ENCODE data around the gene AP2A2.

Gene AP2A2

DNA sequence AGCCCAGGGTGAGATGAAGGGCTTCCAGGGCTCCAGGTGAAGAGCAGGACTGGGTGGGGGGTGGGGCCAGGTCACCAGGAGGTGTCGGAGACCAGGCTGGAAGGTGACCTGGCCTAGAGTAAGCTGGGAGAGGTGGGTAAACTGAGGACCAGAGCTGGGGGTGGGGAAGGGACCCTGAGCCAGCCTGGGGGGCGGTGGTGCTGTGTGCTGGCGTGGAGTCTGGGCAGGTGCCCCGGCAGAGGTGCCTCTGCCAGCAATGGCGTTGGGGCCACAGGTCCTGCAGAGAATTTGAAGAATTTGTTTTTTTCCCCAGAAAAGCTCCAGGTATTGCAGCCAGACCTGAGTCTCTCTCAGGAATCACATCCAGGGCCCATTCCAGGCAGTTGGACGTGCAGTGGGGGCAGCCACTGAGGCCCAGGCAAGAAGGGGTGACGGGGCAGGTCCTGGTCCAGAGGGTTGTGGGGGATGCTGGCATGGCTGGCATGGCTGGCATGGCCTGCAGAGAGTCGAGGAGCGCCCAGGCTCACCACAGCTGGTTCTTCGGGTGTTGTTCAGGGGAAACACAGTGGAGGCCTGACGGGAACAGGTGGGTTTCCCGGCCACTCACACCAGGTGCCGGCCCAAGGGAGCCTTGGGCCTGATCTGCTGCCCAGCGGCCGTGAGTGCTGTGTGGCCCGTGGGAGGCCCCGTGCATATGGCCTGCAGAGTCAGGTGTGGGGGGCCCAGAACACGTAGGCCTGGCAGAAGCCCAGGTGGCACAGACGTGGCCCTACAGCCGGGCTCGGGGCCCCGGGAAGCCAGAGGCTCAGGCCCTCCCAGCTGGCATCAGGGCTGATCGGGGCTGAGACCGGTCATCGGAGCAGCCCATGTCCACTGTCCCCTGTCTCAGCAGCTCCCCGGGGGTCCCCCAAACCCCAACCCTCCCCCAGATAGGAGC is 117.2 kb downstream of the AP2A2 start:
- DNase-seq (ENCODE audit: low read depth in 2 of 2), result no peak

DNA sequence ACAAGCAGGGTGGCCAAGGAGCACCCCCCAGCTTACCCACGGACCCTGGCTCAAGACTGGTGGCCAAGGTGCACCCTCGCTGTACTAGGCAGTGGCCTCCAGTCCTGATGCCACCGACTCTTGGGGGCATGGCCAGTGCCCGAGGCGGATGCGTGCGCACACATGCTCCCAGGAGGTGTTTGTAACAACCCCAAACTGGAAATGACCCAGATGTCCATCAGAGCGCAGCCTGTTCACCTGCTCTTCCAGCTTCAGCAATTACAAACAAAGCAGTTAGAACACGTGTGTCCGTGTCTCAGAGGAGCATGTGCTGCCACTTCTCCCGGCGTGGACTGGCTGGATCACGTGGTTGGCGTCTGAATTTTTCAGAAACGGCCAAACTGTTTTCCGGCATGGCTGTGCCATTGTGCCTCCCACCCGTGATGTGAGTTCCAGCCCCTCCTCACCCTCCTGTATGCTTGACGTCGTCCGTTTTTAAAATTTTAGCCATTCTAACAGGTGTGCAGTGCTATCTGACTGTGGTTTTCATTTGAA is 118.0 kb downstream of the AP2A2 start:
- DNase-seq (ENCODE audit: low read depth in 2 of 2), result no peak

DNA sequence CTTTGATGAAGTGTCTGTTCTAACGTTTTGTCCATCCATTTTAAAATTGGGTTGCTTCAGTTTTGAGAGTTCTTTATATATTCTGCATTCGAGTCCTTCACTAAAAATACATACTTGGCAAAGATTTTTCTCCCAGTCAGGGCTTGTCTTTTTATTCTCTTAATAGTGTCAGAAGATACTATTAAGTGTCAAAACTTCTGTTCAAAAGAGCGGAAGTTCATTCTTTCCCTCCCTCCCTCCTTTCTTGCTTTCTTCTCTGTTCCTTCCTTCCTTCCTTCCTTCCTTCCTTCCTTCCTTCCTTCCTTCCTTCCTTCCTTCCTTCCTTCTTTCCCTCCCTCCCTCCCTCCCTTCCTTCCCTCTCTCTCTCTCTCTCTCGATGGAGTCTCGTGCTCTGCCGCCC is 118.5 kb downstream of the AP2A2 start:
- DNase-seq (ENCODE audit: low read depth in 2 of 2), result no peak

DNA sequence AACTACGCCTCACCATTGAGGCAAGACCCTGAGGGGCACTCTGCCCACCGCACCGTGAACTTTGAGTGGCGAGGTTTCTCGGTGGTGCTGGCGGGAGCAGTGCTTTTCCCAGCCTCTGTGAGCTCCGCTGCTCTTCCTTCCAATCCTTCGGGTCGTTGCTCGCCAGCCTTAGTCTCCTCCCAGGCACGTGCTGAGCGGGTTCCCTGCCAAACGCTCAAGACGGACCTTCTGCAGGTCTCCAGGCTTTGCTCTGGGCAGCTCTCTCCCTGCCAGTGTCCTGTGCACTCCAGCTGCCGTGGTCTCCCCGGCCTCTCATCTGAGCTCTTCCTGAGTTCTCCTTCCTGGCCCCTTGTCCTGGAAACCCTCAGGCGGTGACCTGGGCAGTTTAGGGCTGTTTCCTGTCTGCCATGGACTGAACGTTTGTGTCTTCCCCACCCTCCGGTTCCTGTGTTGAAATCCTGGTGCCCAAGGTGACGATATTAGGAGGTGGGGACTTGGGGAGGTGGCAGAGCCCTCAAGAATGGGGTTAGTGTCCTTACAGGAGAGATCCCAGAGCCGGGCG is 122.0 kb downstream of the AP2A2 start:
- DNase-seq (ENCODE audit: low read depth in 2 of 2), result no peak

DNA sequence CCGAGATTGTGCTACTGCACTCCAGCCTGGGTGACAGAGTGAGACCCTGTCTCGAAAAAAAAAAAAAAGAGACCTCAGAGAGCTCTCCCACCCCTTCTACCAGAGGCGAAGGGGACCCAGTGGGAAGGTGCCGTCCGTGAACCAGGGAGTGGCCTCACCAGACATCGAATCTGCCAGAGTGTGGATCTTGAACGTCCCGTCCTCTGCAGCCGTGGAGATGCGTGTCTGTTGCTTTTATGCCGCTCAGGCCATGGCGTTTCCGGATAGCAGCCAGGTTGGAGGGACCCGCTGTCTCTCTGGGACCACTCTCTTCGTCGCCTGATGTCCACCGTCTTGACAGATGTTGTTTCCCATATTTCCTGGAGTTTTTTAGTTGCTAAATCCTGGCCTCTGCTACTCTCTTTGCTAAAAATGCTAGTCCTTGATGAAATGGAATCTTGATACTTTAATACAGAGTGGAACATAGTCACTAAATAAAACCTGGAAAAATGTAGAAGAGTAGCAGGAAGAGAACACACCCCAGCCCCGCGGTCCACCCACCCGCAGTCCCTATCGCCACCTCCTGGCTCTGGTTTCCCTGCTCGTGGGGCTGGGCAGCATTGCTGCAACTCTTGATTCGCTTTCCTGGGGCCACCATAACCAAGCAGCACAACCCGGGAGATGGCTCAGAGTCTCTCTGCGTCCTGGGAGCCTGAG is 122.9 kb downstream of the AP2A2 start:
- DNase-seq (ENCODE audit: low read depth in 2 of 2), result no peak

DNA sequence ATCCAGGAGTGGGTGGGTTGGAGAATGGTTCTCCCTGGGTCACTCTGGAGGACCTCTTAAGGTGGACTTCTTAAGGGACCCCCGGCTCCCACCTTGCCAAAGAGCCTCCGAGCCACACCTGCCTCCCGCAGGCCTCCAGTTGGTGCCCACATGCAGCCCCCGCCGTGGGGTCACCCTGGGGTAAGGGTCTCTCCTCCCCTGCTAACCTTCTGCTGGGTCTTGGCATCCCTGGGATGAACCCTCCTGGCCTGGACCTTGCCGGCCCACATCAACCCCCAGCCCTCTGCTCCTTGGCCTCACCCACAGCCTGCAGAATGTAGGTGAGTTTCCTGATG is 123.4 kb downstream of the AP2A2 start:
- no peak for DNase-seq (ENCODE audit: low read depth in 2 of 2)

DNA sequence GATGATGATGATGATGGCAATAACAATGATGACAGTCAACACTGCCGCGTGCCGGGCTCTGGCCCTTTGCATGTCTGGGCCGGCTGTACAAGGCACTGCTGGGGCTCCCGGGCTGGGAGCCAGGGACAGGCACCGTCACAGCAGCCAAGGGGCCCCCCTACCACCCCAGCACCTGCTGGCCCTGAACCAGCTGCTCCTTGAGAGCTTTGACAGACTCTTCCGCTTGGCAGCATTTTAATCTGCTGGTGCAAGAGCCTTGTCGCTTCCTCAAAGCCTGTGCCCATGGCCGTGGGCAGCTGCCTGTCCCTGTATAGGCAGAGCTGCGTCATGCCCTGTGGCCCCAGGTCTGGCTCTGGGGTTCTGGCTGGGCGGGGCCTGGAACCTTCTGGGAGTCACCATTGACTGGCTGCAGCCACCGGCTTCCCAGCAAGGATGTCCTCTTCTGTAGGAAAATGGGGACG is 123.8 kb downstream of the AP2A2 start:
- DNase-seq (ENCODE audit: low read depth in 2 of 2), result no peak

DNA sequence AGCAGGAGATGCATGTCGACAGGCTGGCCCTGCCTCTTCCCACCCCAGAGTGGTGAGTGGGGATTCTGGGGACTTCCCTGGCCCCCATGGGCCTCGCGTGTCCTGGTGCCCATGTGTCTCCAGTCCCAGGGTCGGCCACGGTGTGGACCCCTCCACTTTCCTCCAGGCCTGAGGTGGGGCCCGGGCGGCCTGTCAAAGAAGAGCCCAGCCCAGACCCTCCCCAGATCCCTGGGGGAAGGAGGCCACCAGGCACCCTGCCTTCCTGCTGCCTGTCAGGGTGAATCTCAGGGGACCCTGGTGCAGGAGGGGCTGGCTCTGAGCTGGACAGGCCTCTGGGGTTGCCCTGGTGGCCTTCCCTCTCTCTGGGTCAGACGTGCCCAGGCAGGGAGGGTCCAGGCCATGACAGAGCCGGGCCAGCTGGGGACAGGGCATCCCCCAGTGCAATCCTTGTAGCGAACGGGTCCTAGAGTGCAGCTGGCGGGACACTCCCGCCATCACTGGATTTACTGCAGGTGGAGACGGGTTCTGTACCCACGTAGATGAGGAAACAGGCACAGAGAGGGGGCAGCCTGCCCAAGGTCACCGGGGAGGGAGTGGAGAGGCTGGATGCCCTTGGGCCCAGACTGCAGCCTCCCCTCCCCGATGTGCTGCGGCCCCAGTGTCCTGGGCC is 124.4 kb downstream of the AP2A2 start:
- DNase-seq (ENCODE audit: low read depth in 2 of 2), result no peak

DNA sequence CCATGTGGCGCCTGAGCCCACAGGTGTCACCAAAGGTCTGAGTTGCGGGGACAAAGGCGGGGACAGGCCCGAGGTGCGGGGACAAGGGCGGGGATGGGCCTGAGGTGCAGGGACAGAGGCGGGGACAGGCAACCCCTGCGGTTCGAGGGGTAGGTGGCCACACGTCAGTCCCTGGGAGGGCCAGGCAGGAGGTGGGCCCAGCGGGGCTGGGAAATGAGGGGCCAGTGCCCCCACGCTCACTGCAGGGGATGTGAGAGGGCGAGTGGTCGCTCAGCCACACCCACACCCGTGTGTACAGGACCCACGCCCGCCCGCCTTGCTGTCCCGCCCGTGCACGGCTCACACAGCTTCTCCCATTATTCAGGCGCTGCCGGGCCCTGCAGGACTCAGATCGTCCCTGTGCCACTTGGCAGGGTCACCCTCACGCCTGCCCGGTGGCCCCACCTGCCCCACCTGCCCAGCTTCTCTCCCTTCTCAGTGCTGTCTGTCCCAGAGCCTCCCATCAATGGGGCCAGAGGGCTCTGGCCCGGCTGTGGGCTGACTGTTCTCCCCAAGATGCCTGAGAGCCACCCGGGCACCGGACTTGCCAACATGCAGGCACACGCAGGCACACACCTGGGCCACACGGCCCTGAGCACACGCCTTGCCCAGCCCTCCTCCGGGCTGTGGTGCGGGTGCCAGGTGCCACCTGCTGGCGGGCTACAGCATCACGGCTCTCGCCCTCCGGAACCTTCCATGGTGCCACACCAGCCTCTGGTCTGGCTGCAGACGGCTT is 125.1 kb downstream of the AP2A2 start:
- peak; percentile 41 to 69 for DNase-seq (ENCODE audit: low read depth in 2 of 2)

DNA sequence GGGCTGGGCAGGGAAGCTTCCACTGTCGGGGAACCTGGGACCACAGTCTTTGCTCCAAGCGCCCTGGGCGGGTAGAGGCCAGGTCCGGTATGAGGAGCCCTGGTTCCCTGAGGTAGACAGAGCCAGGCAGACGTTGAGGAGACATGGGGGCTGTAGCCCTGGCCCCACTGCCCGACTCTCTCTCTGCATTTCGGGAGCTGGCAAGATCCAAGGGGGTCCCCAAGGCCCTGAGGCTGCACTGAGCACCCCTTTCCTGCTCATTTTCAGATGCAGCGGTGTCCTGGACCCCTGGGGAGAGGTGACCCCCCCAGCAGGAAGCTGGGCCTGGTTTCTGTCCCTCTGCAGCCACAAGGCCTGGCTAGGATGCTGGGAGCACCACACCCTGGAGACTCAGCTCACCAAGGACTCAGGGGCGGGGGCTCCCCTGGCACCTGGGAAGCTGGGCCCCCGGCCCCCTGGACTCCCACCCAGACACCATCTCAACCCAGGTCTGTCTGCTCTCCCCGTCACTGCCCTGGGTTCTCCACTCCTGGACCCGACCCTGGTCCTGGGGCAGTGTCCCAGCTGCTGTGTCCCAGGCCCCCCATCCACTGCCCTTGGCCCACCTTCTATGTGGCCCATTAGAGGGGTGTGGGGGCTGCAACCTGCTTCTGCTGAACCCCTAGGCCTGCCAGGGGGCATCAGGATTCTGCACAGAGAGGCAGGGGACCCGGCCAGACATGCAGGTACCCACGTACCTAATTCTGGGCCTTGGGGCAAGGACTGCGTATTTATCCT is 125.9 kb downstream of the AP2A2 start:
- DNase-seq (ENCODE audit: low read depth in 2 of 2), result no peak

DNA sequence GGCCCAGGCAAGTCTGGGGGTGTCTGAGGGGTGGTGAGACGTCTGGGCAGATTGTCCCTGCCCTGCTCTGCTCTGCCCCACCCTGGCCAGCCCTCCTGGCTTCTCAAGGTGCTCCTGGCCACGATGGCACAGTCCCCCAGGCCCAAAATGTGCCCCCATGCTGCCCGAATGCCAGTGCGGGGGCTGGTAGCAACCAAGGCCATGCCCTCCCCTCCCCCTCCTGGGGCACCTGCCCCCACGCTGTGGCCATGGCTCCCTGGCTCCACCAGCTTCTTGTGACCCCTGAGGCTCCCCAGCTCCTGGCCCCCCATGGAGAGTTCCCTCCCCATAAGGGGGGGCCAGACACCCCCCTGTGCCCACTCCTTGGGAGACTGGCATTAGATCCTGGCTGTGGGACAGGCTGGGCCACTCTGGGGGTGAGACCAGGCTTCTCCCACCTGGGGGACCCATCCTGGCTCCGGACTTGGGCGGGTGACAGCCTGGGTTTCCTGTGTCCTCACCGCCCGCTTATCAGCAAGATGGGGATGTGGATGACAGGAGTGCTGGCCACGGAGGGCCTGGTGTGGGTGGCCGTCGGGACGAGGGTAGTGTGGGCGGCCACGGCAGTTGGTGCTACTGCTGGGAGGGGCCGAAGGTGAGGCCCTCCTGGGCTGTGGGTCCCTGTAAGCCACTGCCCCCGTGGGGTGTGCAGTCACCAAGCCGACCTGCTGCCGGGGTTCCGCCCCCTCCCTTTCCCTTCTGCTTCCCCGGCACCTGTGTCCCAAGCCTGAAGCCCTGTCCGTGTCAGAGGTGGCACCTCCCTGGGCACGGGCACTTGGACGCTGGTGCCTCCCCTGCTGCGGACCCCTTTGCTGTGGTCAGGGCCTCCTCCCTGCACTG is 126.7 kb downstream of the AP2A2 start:
- DNase-seq (ENCODE audit: low read depth in 2 of 2), result no peak

DNA sequence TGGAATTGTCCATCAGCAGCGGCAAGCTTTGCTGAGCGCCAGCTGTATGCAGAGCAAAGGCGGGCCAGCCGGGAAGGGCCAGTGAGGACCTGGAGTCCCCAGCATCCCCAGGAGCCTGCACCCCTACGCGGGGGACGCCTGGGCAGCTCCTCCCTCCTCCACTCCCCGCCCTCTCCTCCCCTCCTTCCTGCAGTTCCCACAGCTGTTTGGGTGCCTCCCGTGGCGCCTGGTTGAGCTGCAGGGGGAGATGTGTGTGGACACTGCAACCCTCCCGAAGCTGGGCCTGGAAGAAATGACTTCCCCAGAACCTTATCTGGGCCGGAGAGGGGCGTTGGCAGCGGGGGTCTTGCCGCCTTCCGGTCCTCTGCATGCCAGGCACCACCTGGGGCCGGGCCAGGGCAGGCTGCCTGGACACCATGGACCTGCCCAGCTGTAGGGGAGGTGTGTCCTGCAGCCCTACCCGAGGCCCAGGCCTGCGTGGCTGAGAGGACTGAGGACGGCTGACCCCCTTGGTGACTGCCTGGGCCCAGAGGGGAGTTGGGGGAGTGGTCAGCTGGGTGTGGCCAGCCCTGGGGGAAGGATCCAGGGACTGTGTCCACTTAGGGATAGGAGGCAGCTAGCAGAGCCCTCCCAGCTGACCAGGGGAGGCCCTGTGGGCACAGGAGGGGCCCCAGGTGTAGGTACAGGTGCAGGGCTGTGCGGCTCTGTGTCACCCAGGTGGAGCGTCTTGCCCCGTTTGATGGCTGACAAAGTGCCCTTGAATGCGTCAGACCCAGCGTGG is 127.6 kb downstream of the AP2A2 start:
- no peak for DNase-seq (ENCODE audit: low read depth in 2 of 2)

DNA sequence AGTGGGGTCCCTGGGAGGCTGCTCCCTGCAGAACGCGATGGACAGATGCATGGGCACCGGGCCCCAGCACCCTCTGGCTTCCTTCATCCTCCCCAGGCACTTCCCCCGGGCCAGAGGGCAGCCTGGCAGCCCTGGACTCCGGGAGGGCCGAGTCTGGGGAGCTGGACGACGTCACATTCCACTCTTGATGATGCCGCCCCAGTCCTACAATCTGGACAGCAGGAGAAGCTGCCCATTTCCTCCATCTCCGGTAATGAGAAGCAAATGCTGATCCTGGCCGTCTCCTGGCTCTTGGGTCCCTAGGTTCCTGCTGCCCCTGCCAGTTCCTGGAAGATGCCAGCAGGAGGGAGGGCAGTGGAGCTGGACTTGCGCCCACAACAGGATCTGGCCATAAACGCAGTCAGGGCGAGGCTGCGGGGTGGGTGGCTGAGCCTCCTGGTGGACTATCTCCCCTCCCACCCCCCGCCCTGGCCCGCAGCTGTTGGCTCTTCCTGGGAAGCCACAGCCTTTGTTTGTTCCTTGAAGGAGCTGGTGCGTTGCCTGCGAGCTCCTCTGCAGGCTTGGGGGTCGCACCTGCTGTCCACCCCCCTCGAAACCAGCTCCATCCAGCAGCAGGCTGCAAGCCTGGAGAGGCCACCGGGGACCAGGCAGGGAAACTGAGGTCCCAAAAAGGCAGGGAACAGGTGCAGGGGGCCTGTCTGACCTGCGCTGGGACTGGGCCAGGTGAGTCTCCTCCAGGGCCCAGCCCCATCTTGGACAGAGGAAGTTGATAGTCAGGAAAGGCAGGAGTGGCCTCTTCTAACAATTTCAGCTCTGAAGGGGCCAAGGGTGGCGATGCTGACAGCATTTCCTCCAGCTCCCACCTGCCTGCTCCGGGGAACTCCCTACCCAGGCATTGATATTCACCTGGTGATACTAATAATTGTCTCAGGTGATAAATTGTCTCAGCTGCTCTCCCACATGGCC is 128.8 kb downstream of the AP2A2 start:
- no peak for DNase-seq (ENCODE audit: low read depth in 2 of 2)

DNA sequence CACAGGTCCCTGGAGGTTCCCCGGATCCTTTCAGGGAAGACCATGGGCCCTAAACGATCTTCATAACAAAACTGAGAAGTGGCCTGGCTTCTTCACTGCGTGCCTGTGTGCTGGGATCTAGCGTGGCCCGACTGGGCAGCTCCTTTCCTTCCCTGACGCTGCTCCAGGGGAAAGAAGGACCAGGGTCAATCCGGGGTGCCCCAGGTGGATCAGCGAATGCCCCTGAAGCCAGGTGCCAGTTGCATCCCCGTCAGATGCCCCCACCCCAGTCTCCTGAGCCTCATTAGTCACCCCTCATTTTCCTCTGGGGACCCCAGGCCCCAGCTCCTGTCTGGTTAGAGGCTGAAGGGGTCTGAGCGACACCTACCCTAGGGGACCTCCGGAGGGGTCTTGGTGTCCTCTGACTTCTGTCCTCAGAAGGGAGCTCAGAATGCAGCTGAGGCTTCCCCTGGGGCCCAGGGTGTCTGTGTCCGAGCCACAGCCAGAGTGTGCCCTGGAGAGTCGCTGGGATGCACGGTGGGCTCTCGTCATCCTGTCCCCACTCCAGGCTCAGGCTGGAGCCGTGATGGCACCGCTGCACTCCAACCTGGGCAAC is 129.5 kb downstream of the AP2A2 start:
- DNase-seq (ENCODE audit: low read depth in 2 of 2), result no peak

DNA sequence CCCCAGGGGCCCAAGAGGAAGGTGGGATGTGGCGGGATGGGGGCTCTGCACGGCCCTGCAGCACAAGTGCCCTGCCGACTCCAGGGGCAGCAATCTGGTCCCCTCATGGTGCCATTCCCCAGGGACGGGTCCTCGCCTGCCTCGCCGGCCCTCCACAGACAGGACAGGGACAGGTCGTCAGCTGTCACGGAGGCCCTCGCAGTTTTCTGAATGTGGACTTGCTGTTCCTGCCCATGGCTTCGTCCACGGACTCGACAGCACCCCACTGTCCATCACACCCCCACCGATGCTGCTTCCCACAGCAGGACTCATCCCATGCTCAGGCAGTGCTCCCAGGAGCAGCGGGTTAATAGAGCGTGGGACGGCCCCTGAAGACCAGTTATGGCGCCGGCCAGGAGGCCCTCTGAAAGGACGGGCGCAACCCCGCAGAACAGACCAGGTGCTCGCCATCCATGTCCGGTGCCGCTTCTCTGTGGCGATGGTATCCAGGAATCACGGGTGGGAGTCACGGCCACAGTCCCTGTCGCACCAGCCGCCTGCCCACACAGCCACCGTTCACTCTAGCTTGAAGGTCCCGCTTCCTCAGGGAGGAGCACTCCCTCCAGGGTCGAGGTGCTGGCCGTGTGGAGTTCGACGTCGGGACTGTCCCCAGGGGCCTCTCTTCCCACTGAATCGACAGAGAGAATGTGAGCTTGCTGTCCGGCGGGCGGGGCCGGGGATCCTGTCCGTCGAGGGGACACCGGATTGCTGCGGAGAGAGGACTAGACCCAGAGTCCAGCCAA is 130.5 kb downstream of the AP2A2 start:
- DNase-seq (ENCODE audit: low read depth in 2 of 2), result no peak

DNA sequence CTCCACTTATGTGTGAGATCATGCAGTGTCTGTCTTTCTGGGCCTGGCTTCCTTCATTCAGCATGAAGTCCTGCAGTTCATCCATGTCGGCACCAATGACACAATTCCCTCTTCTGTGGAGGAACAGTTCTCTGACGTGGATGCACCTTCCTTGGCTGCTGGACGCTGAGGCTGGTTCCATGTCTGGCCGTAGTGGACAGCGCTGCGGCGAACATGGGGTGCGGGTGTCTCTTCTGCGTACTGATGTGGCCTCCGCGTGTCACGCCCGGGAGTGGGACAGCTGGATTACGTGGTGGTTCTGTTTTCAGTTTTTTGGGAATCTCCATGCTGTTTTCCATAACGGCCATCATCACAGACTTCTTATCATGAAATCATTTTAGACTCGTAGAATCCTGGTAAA is 132.1 kb downstream of the AP2A2 start:
- no peak for DNase-seq (ENCODE audit: low read depth in 2 of 2)

Measured in stimulated activated CD4-positive, alpha-beta T cell treated with anti-CD3 and anti-CD28 coated beads, Interleukin-15, amount 100 ng/mL, for 48 hours (primary cell).